ENCODE data around the gene ABHD12B. TPM values are rescaled to one million over a fixed set of nuclear protein-coding genes. Genes with fewer than 3 reads are reported as not detected.

Gene ABHD12B
- total RNA-seq (2014; rRNA removed; shearing (Covaris generic)) = not detected in 2 replicates
- polyA plus RNA-seq (2015; cell fraction: cytosol; rRNA removed) = not detected in 2 replicates
- polyA plus RNA-seq (2015; cell fraction: nucleus; rRNA removed) = not detected in 2 replicates

- no peak for DNase-seq (ENCODE audit: low read depth, low spot score)
- in situ Hi-C loops (cut with HindIII; ENCODE audit: low pct_unique_long_range_greater_than_20kb, low sequenced_read_pairs) = no loop called here
Observed at GRCh38 chr14:50871914-50872732, at the start of gene ABHD12B. TSS of gene ABHD12B (plus strand) at chr14:50872053. CDS start at chr14:50872175, 122 bp downstream.

GRCh38 chr14:50822501-50823042, 49.3 kb upstream of the ABHD12B start:
- in situ Hi-C loops (cut with HindIII; ENCODE audit: low pct_unique_long_range_greater_than_20kb, low sequenced_read_pairs) = no loop called here
- no peak for DNase-seq (ENCODE audit: low read depth, low spot score)

- in situ Hi-C loops (cut with HindIII; ENCODE audit: low pct_unique_long_range_greater_than_20kb, low sequenced_read_pairs) = no loop called here
- no peak for DNase-seq (ENCODE audit: low read depth, low spot score)
Observed at GRCh38 chr14:50823051-50823761, 48.6 kb upstream of the ABHD12B start.

- in situ Hi-C loops (cut with HindIII; ENCODE audit: low pct_unique_long_range_greater_than_20kb, low sequenced_read_pairs) = no loop called here
- DNase-seq (ENCODE audit: low read depth, low spot score) = no peak
Observed at GRCh38 chr14:50823762-50824636, 47.9 kb upstream of the ABHD12B start.

GRCh38 chr14:50825307-50825706, 46.5 kb upstream of the ABHD12B start:
- DNase-seq (ENCODE audit: low read depth, low spot score) = no peak
- in situ Hi-C loops (cut with HindIII; ENCODE audit: low pct_unique_long_range_greater_than_20kb, low sequenced_read_pairs) = no loop called here

GRCh38 chr14:50826681-50827080, 45.2 kb upstream of the ABHD12B start:
- DNase-seq (ENCODE audit: low read depth, low spot score) = no peak
- in situ Hi-C loops (cut with HindIII; ENCODE audit: low pct_unique_long_range_greater_than_20kb, low sequenced_read_pairs) = no loop called here

- no peak for DNase-seq (ENCODE audit: low read depth, low spot score)
- in situ Hi-C loops (cut with HindIII; ENCODE audit: low pct_unique_long_range_greater_than_20kb, low sequenced_read_pairs) = no loop called here
Observed at GRCh38 chr14:50828721-50829488, 42.9 kb upstream of the ABHD12B start.

GRCh38 chr14:50829489-50830043, 42.3 kb upstream of the ABHD12B start:
- no peak for DNase-seq (ENCODE audit: low read depth, low spot score)
- in situ Hi-C loops (cut with HindIII; ENCODE audit: low pct_unique_long_range_greater_than_20kb, low sequenced_read_pairs) = no loop called here

- in situ Hi-C loops (cut with HindIII; ENCODE audit: low pct_unique_long_range_greater_than_20kb, low sequenced_read_pairs) = no loop called here
- peak; percentile 59 for DNase-seq (ENCODE audit: low read depth, low spot score)
Observed at GRCh38 chr14:50830044-50830931, 41.6 kb upstream of the ABHD12B start.

- in situ Hi-C loops (cut with HindIII; ENCODE audit: low pct_unique_long_range_greater_than_20kb, low sequenced_read_pairs) = no loop called here
- DNase-seq (ENCODE audit: low read depth, low spot score) = peak; percentile 76
Observed at GRCh38 chr14:50830932-50831725, 40.7 kb upstream of the ABHD12B start, which contains the start of gene NIN. TSS of gene NIN (minus strand) at chr14:50831162. CDS start at chr14:50822056, 9,106 bp downstream.

GRCh38 chr14:50831726-50832168, 40.1 kb upstream of the ABHD12B start:
- DNase-seq (ENCODE audit: low read depth, low spot score) = peak; percentile 15
- in situ Hi-C loops (cut with HindIII; ENCODE audit: low pct_unique_long_range_greater_than_20kb, low sequenced_read_pairs) = no loop called here

GRCh38 chr14:50832935-50833630, 38.8 kb upstream of the ABHD12B start:
- in situ Hi-C loops (cut with HindIII; ENCODE audit: low pct_unique_long_range_greater_than_20kb, low sequenced_read_pairs) = no loop called here
- peak; percentile 24 for DNase-seq (ENCODE audit: low read depth, low spot score)

GRCh38 chr14:50834802-50835276, 37.0 kb upstream of the ABHD12B start:
- in situ Hi-C loops (cut with HindIII; ENCODE audit: low pct_unique_long_range_greater_than_20kb, low sequenced_read_pairs) = no loop called here
- no peak for DNase-seq (ENCODE audit: low read depth, low spot score)

- in situ Hi-C loops (cut with HindIII; ENCODE audit: low pct_unique_long_range_greater_than_20kb, low sequenced_read_pairs) = no loop called here
- DNase-seq (ENCODE audit: low read depth, low spot score) = peak; percentile 98
Observed at GRCh38 chr14:50835280-50835679, 36.6 kb upstream of the ABHD12B start.

Data from SK-MEL-5 (cell line).